ENCODE measurements around the gene MAN1C1.

MAN1C1 gene

DNA sequence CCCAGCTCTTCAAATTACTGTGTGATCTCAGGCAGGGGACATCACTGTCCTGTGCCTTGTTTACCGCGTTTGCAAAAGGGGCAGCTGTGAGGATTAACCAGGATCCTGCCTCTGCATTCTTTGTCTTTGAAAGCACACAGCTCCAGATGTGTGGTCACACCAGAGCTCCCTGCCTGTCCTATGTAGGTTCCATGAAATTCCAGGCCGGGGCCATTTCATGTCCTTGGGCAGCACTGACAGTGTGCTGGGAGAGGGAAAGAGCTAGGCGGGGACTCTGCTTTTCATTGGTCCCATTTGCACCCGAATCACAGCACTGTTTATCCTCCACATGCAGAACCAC is 141.2 kb downstream of the MAN1C1 start:
- H3K4me3 ChIP-seq (ENCODE audit: low read depth in 1 of 2, low read length in 2 of 2): no peak overlapping the region

DNA sequence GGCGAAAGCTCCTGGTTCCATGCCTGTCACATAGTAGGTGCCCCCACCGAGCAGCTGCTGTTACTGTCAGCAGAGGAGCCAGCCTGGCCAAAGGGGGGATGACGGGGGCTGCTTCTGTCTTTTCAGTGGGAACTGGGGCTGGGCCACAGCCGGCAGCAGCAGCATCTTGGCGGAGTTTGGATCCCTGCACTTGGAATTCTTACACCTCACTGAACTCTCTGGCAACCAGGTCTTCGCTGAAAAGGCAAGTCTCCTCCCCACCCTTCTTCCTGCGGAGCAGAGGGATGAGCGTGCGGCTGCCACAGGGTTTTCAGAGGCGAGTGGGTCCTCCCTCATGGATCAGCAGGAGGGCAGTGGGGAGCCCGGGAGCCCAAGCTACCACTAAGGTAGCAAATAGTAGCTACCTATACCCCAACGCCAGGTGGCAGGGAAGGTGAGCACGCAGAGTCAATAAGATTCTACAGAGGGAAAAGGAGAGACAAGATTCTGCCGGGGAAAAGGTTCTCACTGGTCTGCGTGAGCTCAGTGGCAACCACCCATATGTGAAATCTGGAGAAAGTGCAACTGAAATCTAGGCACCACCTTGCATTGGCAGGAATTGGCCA is 142.0 kb downstream of the MAN1C1 start:
- DNase-seq: no peak
- peaks cover 15% of the 10 kb centered on the region for H3K27me3 ChIP-seq (ENCODE audit: insufficient read depth, low read length, poor library complexity)

More for the DNA sequence above, 141.2 kb downstream of the MAN1C1 start:
- H3K9me3 ChIP-seq (ENCODE audit: insufficient read depth, low read length, severe bottlenecking): no peaks in the 10 kb centered on the region
- DNase-seq (no peak), ATAC-seq (ENCODE audit: insufficient read depth, low read depth) (no peak)
- H3K79me2 ChIP-seq (ENCODE audit: insufficient read depth, low read length): no peaks in the 10 kb centered on the region
- H3K4me1 ChIP-seq (ENCODE audit: insufficient read depth, low read length): peaks cover 4% of the 10 kb centered on the region; the same call in 1 of the 2 replicates
- H3K27ac ChIP-seq (ENCODE audit: low read length): no peak overlapping the region
- peaks cover 15% of the 10 kb centered on the region for H3K27me3 ChIP-seq (ENCODE audit: insufficient read depth, low read length, poor library complexity)
- no peaks in the 10 kb centered on the region for H3K36me3 ChIP-seq (ENCODE audit: insufficient read depth, low read length)
- H2AFZ ChIP-seq (ENCODE audit: low read depth, low read length): no peak overlapping the region
- H4K20me1 ChIP-seq (ENCODE audit: insufficient read depth, low read length): peaks cover 15% of the 10 kb centered on the region
- no peak for TF ChIP-seq EZH2 (IDR thresholded peaks at IDR 0.05; ENCODE audit: borderline replicate concordance, low read depth, low read length, severe bottlenecking)
- TF ChIP-seq, protein P1, sequence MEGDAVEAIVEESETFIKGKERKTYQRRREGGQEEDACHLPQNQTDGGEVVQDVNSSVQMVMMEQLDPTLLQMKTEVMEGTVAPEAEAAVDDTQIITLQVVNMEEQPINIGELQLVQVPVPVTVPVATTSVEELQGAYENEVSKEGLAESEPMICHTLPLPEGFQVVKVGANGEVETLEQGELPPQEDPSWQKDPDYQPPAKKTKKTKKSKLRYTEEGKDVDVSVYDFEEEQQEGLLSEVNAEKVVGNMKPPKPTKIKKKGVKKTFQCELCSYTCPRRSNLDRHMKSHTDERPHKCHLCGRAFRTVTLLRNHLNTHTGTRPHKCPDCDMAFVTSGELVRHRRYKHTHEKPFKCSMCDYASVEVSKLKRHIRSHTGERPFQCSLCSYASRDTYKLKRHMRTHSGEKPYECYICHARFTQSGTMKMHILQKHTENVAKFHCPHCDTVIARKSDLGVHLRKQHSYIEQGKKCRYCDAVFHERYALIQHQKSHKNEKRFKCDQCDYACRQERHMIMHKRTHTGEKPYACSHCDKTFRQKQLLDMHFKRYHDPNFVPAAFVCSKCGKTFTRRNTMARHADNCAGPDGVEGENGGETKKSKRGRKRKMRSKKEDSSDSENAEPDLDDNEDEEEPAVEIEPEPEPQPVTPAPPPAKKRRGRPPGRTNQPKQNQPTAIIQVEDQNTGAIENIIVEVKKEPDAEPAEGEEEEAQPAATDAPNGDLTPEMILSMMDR (IDR thresholded peaks at IDR 0.05; ENCODE audit: borderline replicate concordance, extremely low read depth, low read length, poor library complexity, severe bottlenecking): no peak
- no peak overlapping the region for H3K9ac ChIP-seq (ENCODE audit: low read depth, low read length)
- H3K4me2 ChIP-seq (ENCODE audit: insufficient read depth, low read length): no peak overlapping the region

DNA sequence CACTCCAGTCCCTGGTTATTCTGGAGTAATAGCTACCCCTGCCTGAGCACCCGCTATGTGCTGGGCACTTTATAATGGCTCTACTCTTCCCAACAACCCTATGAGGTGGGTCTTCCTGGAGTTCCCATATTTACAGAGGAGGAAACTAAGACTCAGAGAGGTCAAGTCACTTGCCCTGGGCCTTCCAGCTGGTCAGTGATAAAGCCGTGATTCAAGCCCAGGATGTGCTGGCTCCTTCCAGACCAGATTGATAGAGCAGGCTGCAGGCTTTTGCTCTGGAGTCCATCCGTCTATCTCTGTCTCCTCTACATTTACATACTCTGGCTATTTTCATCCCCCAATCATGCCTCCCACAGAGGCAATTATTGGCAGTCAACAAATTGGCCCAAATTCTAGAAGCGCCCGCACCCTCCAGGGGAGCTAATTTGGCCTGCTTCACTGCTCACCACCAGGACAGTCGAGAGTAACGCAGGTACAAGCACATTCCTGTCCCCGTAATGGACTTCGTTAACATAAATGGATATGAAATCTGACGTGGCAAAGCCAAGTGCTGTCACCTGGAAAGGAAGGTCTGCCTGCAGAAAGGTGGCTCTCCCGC is 143.6 kb downstream of the MAN1C1 start:
- Histone ChIP-seq H3K9me3 (ENCODE audit: insufficient read depth, low read length, severe bottlenecking) (no peaks in the 10 kb centered on the region), H2AFZ (ENCODE audit: low read depth, low read length) (no peak overlapping the region), H3K27me3 (ENCODE audit: insufficient read depth, low read length, poor library complexity) (peaks cover 15% of the 10 kb centered on the region), H3K4me1 (ENCODE audit: insufficient read depth, low read length) (peaks cover 4% of the 10 kb centered on the region; the same call in 1 of the 2 replicates), H3K9ac (ENCODE audit: low read depth, low read length) (no peak overlapping the region), H3K4me3 (ENCODE audit: low read depth in 1 of 2, low read length in 2 of 2) (no peak overlapping the region), H4K20me1 (ENCODE audit: insufficient read depth, low read length) (peaks cover 12% of the 10 kb centered on the region), H3K79me2 (ENCODE audit: insufficient read depth, low read length) (no peaks in the 10 kb centered on the region), H3K36me3 (ENCODE audit: insufficient read depth, low read length) (no peaks in the 10 kb centered on the region), H3K4me2 (ENCODE audit: insufficient read depth, low read length) (no peak overlapping the region), H3K27ac (ENCODE audit: low read length) (no peak overlapping the region)
- TF ChIP-seq, protein P1 (IDR thresholded peaks at IDR 0.05; ENCODE audit: borderline replicate concordance, extremely low read depth, low read length, poor library complexity, severe bottlenecking): no peak
- no peak for TF ChIP-seq EZH2 (IDR thresholded peaks at IDR 0.05; ENCODE audit: borderline replicate concordance, low read depth, low read length, severe bottlenecking)
- no peak for ATAC-seq (ENCODE audit: insufficient read depth, low read depth)
- DNase-seq: no peak

More for the DNA sequence above, 142.0 kb downstream of the MAN1C1 start:
- Histone ChIP-seq H3K36me3 (ENCODE audit: insufficient read depth, low read length) (no peaks in the 10 kb centered on the region), H3K4me1 (ENCODE audit: insufficient read depth, low read length) (peaks cover 4% of the 10 kb centered on the region; the same call in 1 of the 2 replicates), H3K9ac (ENCODE audit: low read depth, low read length) (no peak overlapping the region), H3K9me3 (ENCODE audit: insufficient read depth, low read length, severe bottlenecking) (no peaks in the 10 kb centered on the region), H4K20me1 (ENCODE audit: insufficient read depth, low read length) (peaks cover 10% of the 10 kb centered on the region), H2AFZ (ENCODE audit: low read depth, low read length) (no peak overlapping the region), H3K79me2 (ENCODE audit: insufficient read depth, low read length) (no peaks in the 10 kb centered on the region), H3K4me3 (ENCODE audit: low read depth in 1 of 2, low read length in 2 of 2) (no peak overlapping the region), H3K27ac (ENCODE audit: low read length) (no peak overlapping the region), H3K4me2 (ENCODE audit: insufficient read depth, low read length) (no peak overlapping the region)
- ATAC-seq (ENCODE audit: insufficient read depth, low read depth): no peak
- TF ChIP-seq, protein P1 (IDR thresholded peaks at IDR 0.05; ENCODE audit: borderline replicate concordance, extremely low read depth, low read length, poor library complexity, severe bottlenecking): no peak
- no peak for TF ChIP-seq EZH2 (IDR thresholded peaks at IDR 0.05; ENCODE audit: borderline replicate concordance, low read depth, low read length, severe bottlenecking)
